Thoracic aorta (tissue), 2 donors: ENCODE measurements around the gene OSBPL3. TPM values are rescaled to one million over a fixed set of nuclear protein-coding genes. Genes with fewer than 3 reads are reported as not detected.

Source experiments
- ATAC-seq: fragments of 150-250 bp; one replicate; pipeline ENCODE4 v1.8.0; 2017; ENCODE audit warnings: low read depth; ENCODE audit not compliant: insufficient number of reproducible peaks, low FRiP score
- DNase-seq: peaks from one replicate; pipeline ENCODE4 v3.0.0-alpha.2; 2020; ENCODE audit warnings: low spot score
- H3K27ac ChIP-seq, 2 donors: fragments of 200-600 bp; sonication (generic); 1 replicate in 1 of 2; 2 replicates in 1 of 2; pipeline ENCODE4 v1.5.1; 2016; ENCODE audit warnings: mild to moderate bottlenecking in 2 of 2, moderate library complexity in 2 of 2
- H3K27me3 ChIP-seq: fragments of 200-600 bp; sonication (generic); replicated peaks from 2 replicates; pipeline ENCODE4 v1.6.0; 2016; ENCODE audit warnings: mild to moderate bottlenecking; ENCODE audit not compliant: insufficient read depth
- H3K36me3 ChIP-seq: fragments of 200-600 bp; sonication (generic); one replicate; pipeline ENCODE4 v1.5.1; 2016
- H3K4me1 ChIP-seq, 2 donors: fragments of 200-600 bp; sonication (generic); 1 replicate in 1 of 2; 2 replicates in 1 of 2; pipeline versions ENCODE4 v1.5.1 to v1.6.0; 2016; ENCODE audit warnings: low read depth in 2 of 2, mild to moderate bottlenecking in 1 of 2; ENCODE audit not compliant: control insufficient read depth in 1 of 2
- H3K4me3 ChIP-seq: fragments of 200-600 bp; sonication (generic); 2 replicates; pipeline ENCODE4 v1.5.1; 2016; ENCODE audit warnings: mild to moderate bottlenecking
- H3K9me3 ChIP-seq: fragments of 200-600 bp; sonication (generic); 2 replicates; pipeline ENCODE4 v1.5.1; 2016
- total RNA-seq, 2 donors: library from RNA; depleted of rRNA; stranded (reverse); fragments of >200 nt; gene quantifications; one replicate each; pipeline versions ENCODE4 v1.1.0 to v1.2.3, GENCODE V29; 2016
- TF ChIP-seq, protein P1 (sequence below): fragments of 200-600 bp; sonication (generic); IDR thresholded peaks from one replicate; pipeline ENCODE4 v1.5.1; 2019; ENCODE audit warnings: antibody characterized with exemption

OSBPL3 gene
- total RNA-seq, 2 donors from 2014 or later = 5.5 to 7.9 TPM

GRCh38 chr7:24936121-24936824, 43.7 kb downstream of the OSBPL3 start:
- Histone ChIP-seq H3K27me3 (no peaks in the 10 kb centered on the region), H3K9me3 (no peaks in the 10 kb centered on the region)
- TF ChIP-seq, protein P1, sequence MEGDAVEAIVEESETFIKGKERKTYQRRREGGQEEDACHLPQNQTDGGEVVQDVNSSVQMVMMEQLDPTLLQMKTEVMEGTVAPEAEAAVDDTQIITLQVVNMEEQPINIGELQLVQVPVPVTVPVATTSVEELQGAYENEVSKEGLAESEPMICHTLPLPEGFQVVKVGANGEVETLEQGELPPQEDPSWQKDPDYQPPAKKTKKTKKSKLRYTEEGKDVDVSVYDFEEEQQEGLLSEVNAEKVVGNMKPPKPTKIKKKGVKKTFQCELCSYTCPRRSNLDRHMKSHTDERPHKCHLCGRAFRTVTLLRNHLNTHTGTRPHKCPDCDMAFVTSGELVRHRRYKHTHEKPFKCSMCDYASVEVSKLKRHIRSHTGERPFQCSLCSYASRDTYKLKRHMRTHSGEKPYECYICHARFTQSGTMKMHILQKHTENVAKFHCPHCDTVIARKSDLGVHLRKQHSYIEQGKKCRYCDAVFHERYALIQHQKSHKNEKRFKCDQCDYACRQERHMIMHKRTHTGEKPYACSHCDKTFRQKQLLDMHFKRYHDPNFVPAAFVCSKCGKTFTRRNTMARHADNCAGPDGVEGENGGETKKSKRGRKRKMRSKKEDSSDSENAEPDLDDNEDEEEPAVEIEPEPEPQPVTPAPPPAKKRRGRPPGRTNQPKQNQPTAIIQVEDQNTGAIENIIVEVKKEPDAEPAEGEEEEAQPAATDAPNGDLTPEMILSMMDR = no peak

GRCh38 chr7:24933298-24933697, 46.7 kb downstream of the OSBPL3 start:
- Histone ChIP-seq H3K4me1 (no peaks in the 10 kb centered on the region), H3K4me3 (no peak overlapping the region), H3K9me3 (no peaks in the 10 kb centered on the region), H3K27me3 (no peaks in the 10 kb centered on the region), H3K27ac (no peak overlapping the region), H3K36me3 (no peaks in the 10 kb centered on the region)
- ATAC-seq = no peak
- TF ChIP-seq, protein P1 = no peak
- DNase-seq = no peak

More at GRCh38 chr7:24936121-24936824, 43.7 kb downstream of the OSBPL3 start:
- Histone ChIP-seq H3K4me3 (no peak overlapping the region), H3K27ac (no peak overlapping the region), H3K36me3 (no peaks in the 10 kb centered on the region), H3K4me1 (no peaks in the 10 kb centered on the region)
- ATAC-seq (no peak), DNase-seq (no peak)

DNA sequence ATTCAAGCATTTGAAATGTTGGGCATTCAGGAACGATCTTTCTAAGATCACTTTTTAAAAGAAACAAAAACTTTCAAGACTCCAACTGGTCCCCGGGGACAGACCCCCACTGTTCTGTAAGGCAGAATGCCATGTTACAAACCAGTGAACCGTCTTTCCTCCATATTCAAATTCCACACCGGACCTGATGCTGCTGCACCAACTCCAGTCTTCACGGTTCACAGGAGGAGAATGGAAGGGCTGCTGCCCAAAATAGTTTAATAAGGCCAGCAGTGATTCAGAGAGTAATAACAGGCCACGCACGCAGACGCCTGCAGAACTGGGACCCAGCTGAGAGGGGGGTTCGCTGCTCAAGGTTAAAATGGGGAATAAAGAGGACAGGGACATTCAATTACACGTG, 47.2 kb downstream of the OSBPL3 start:
- Histone ChIP-seq H3K27me3 (no peaks in the 10 kb centered on the region), H3K27ac (no peak overlapping the region), H3K4me1 (peaks cover under 1 to 1% of the 10 kb centered on the region in 2 donors), H3K4me3 (no peak overlapping the region), H3K36me3 (no peaks in the 10 kb centered on the region), H3K9me3 (no peaks in the 10 kb centered on the region)
- ATAC-seq (no peak), DNase-seq (no peak)
- TF ChIP-seq, protein P1 = no peak

GRCh38 chr7:24932389-24932788, 47.6 kb downstream of the OSBPL3 start:
- no peak for ATAC-seq
- no peaks in the 10 kb centered on the region for H3K27me3 ChIP-seq
- H3K4me1 ChIP-seq = peaks cover 4 to 6% of the 10 kb centered on the region in 2 donors
- no peak for DNase-seq
- TF ChIP-seq, protein P1 = no peak
- H3K4me3 ChIP-seq = no peak overlapping the region
- H3K36me3 ChIP-seq = no peaks in the 10 kb centered on the region
- H3K9me3 ChIP-seq = no peaks in the 10 kb centered on the region
- H3K27ac ChIP-seq = no peak overlapping the region

- ATAC-seq = no peak
- no peak for DNase-seq
- Histone ChIP-seq H3K36me3 (no peaks in the 10 kb centered on the region), H3K27me3 (no peaks in the 10 kb centered on the region), H3K4me1 (peaks cover 10 to 11% of the 10 kb centered on the region in 2 donors), H3K4me3 (no peak overlapping the region), H3K27ac (no peak overlapping the region), H3K9me3 (no peaks in the 10 kb centered on the region)
- TF ChIP-seq, protein P1 = no peak
Observed at GRCh38 chr7:24931844-24932243, 48.1 kb downstream of the OSBPL3 start.
